Endothelial cell of umbilical vein (primary cell): Measurements from ENCODE around the gene CNOT11. TPM values are rescaled to one million over a fixed set of nuclear protein-coding genes. Genes with fewer than 3 reads are reported as not detected.

Source experiments
- BruUV-seq: library from RNA; stranded (reverse); fragments of 400-500 nt; replicated peaks from 2 replicates; lab custom pipeline; 2021; lab: Mats Ljungman, UMichigan
- CTCF ChIA-PET: fragments of 300-600, 350-600 bp; sonication (Branson Sonifier 250); formaldehyde crosslinking; loops from one replicate; lab custom pipeline; 2021; ENCODE audit warnings: antibody characterized with exemption, inconsistent platforms; lab: Charles Lee
- POLR2A ChIA-PET: fragments of 300-600, 350-600 bp; sonication (Branson Sonifier 250); formaldehyde crosslinking; loops from one replicate; lab custom pipeline; 2021; ENCODE audit warnings: antibody characterized with exemption, inconsistent platforms; lab: Charles Lee
- DNase-seq: peaks from one replicate; pipeline ENCODE4 v3.0.0-alpha.2; 2011; ENCODE audit warnings: low read depth, low spot score
- FAIRE-seq: peaks from 2 replicates; lab custom pipeline; 2011; peaks lifted over from hg19 to GRCh38; lab: Jason Lieb, UNC
- H2AFZ ChIP-seq: 2 replicates; pipeline ENCODE4 v1.6.0; 2012; ENCODE audit warnings: low read depth, low read length, control low read depth, inconsistent platforms
- H3K27ac ChIP-seq: 2 replicates; pipeline ENCODE4 v1.5.1; 2011; ENCODE audit warnings: low read depth, mild to moderate bottlenecking, control low read depth, low read length, moderate library complexity; ENCODE audit not compliant: insufficient read depth
- H3K27me3 ChIP-seq, 2 experiments: 2 replicates each; pipeline versions ENCODE4 v1.6.0 to v1.6.1; 2011; ENCODE audit warnings: low read length in 2 of 2, mixed read lengths in 1 of 2; ENCODE audit not compliant: control insufficient read depth in 2 of 2, insufficient read depth in 2 of 2
- H3K36me3 ChIP-seq, 2 experiments: 2 replicates in 1 of 2; 3 replicates in 1 of 2; pipeline ENCODE4 v1.5.1; 2011; ENCODE audit warnings: low read length in 2 of 2, mild to moderate bottlenecking in 1 of 2, moderate library complexity in 1 of 2; ENCODE audit not compliant: control insufficient read depth in 2 of 2, insufficient read depth in 2 of 2; ENCODE audit errors: extremely low read depth in 1 of 2
- H3K4me1 ChIP-seq: 3 replicates; pipeline ENCODE4 v1.5.1; 2011; ENCODE audit warnings: mild to moderate bottlenecking, low read length; ENCODE audit not compliant: control insufficient read depth, insufficient read depth; ENCODE audit errors: extremely low read depth
- H3K4me2 ChIP-seq: 2 replicates; pipeline ENCODE4 v1.6.1; 2011; ENCODE audit warnings: low read length, control low read depth, mixed read lengths; ENCODE audit not compliant: insufficient read depth
- H3K4me3 ChIP-seq, 3 experiments: fragments of 200-600 bp in 1 of 3; sonication (generic), shearing (Covaris generic) in 1 of 3; replicated peaks in 1 of 3; 2 replicates each; pipeline ENCODE4 v1.5.1; 2011 to 2016; ENCODE audit warnings: control low read depth in 3 of 3, low read length in 3 of 3, mild to moderate bottlenecking in 2 of 3, inconsistent platforms in 1 of 3, low read depth in 1 of 3, moderate library complexity in 1 of 3; ENCODE audit not compliant: insufficient read depth in 1 of 3
- H3K79me2 ChIP-seq: 2 replicates; pipeline ENCODE4 v1.6.0; 2012; ENCODE audit warnings: low read length, inconsistent platforms; ENCODE audit not compliant: control insufficient read depth, insufficient read depth
- H3K9ac ChIP-seq: replicated peaks from 2 replicates; pipeline ENCODE3; 2011; ENCODE audit warnings: low read length, control low read depth; ENCODE audit not compliant: insufficient read depth; ENCODE audit errors: extremely low read depth
- H3K9me1 ChIP-seq: replicated peaks from 3 replicates; pipeline ENCODE4 v1.6.0; 2011; ENCODE audit warnings: mild to moderate bottlenecking, low read length; ENCODE audit not compliant: control insufficient read depth, insufficient read depth; ENCODE audit errors: extremely low read depth
- H3K9me3 ChIP-seq: replicated peaks from 2 replicates; pipeline ENCODE4 v1.5.1; 2012; ENCODE audit warnings: low read length, inconsistent platforms; ENCODE audit not compliant: control insufficient read depth, insufficient read depth
- H4K20me1 ChIP-seq: replicated peaks from 2 replicates; pipeline ENCODE3; 2011; ENCODE audit warnings: mild to moderate bottlenecking, low read length; ENCODE audit not compliant: control insufficient read depth, insufficient read depth; ENCODE audit errors: extremely low read depth
- CTCF ChIP-seq, 2 donors: IDR thresholded peaks; 1 replicate in 1 of 2; 2 replicates in 1 of 2; pipeline ENCODE4 v1.5.1; 2011; ENCODE audit warnings: low read length in 2 of 2, mild to moderate bottlenecking in 2 of 2, moderate library complexity in 2 of 2, control low read depth in 1 of 2, inconsistent platforms in 1 of 2, low read depth in 1 of 2; ENCODE audit not compliant: insufficient read depth in 1 of 2; ENCODE audit errors: extremely low read depth in 1 of 2
- EZH2 ChIP-seq: IDR thresholded peaks from 2 replicates; pipeline ENCODE4 v1.6.1; 2012; ENCODE audit warnings: borderline replicate concordance, low read depth, mild to moderate bottlenecking, moderate library complexity, low read length, inconsistent platforms; ENCODE audit not compliant: severe bottlenecking
- FOS ChIP-seq: IDR thresholded peaks from 2 replicates; pipeline ENCODE4 v1.6.1; 2011; ENCODE audit warnings: mild to moderate bottlenecking, low read length, moderate library complexity, borderline replicate concordance; ENCODE audit not compliant: insufficient read depth
- JUN ChIP-seq: IDR thresholded peaks from 2 replicates; pipeline ENCODE4 v1.6.1; 2011; ENCODE audit warnings: borderline replicate concordance, low read depth; ENCODE audit not compliant: insufficient read length, insufficient read depth
- MAX ChIP-seq: IDR thresholded peaks from 2 replicates; pipeline ENCODE4 v1.6.1; 2011; ENCODE audit not compliant: insufficient read depth, insufficient read length
- MYC ChIP-seq: IDR thresholded peaks from one replicate; pipeline ENCODE4 v1.6.1; 2011; ENCODE audit warnings: mild to moderate bottlenecking, low read depth, low read length
- POLR2A ChIP-seq: IDR thresholded peaks from 2 replicates; pipeline ENCODE4 v1.6.1; 2012; ENCODE audit warnings: low read depth, mild to moderate bottlenecking, control low read depth, low read length
- dilution Hi-C: fragments of 300-500 bp; cut with MboI; formaldehyde crosslinking; loops from one replicate; pipeline ENCODE4 v1.15.0; 2019; ENCODE audit warnings: low sequenced_read_pairs; ENCODE audit not compliant: extremely low pct_ligation_motif_present
- intact Hi-C: fragments of 100-400 bp; cut with micrococcal nuclease; formaldehyde crosslinking; loops from one replicate; pipeline ENCODE4 v1.10.0; 2022
- polyA plus RNA-seq, 4 experiments: library from polyadenylated mRNA; depleted of rRNA in 3 of 4; stranded (reverse) in 3 of 4; unstranded in 1 of 4; fragments of >200 nt; gene quantifications; 2 replicates each; pipeline versions ENCODE4 v1.2.1 to v1.2.3, GENCODE V29; 2011 to 2012; ENCODE audit warnings: missing spikeins in 1 of 4
- total RNA-seq: library from RNA; stranded (reverse); gene quantifications from 2 replicates; pipeline ENCODE4 v1.2.3, GENCODE V29; 2021

CNOT11 gene
- total and polyA plus RNA-seq, 2 donors (not counting 3 experiments of a cell fraction or from before 2014, with no cell fraction given): 40.5 to 44.3 TPM

GRCh38 chr2:101299604-101300003 lies 46.9 kb downstream of the CNOT11 start:
- ChIA-PET CTCF (interaction anchor here (1.0 to 3.0 kb wide), 4 partner anchors 9 to 120 kb away, joined by 3 to 12 read pairs (median 6); partner anchors contain the start of gene RNF149), POLR2A (interaction anchor here (1.4 kb wide), 1 partner anchor 9 kb away, joined by 3 read pairs; the partner anchor contains the start of gene RNF149)
- no peaks in the 10 kb centered on the region for H3K36me3 ChIP-seq
- no peak for TF ChIP-seq JUN
- TF ChIP-seq MYC: no peak
- TF ChIP-seq EZH2: no peak
- no peak for TF ChIP-seq CTCF (IDR thresholded peaks at IDR 0.05; ENCODE audit: extremely low read depth in 1 of 2, insufficient read depth in 1 of 2, low read depth in 1 of 2, low read length in 2 of 2)
- TF ChIP-seq FOS: no peak
- no peak for TF ChIP-seq POLR2A
- TF ChIP-seq MAX: no peak
- H3K4me2 ChIP-seq: no peak overlapping the region
- no peak overlapping the region for H2AFZ ChIP-seq
- FAIRE-seq (no peak), DNase-seq (no peak)
- intact Hi-C loops (no loop called here), dilution Hi-C loops (no loop called here)
- H3K9me1 ChIP-seq: no peaks in the 10 kb centered on the region
- no TSS peak for BruUV-seq
- peaks cover 98% of the 10 kb centered on the region for H3K79me2 ChIP-seq
- peaks cover 30% of the 10 kb centered on the region for H3K4me1 ChIP-seq
- H4K20me1 ChIP-seq: peaks cover 11% of the 10 kb centered on the region
- no peak overlapping the region for H3K27ac ChIP-seq
- H3K4me3 ChIP-seq: no peak overlapping the region
- no peaks in the 10 kb centered on the region for H3K9me3 ChIP-seq
- H3K9ac ChIP-seq: no peak overlapping the region
- no peaks in the 10 kb centered on the region for H3K27me3 ChIP-seq
